HG03520 (cell line): Measurements from ENCODE around the gene FYN.

Experiments
- ATAC-seq: cut with Tn5 transposase; IDR thresholded peaks from one replicate; pipeline ENCODE4 v1.9.1; 2021; ENCODE audit warnings: mild to moderate bottlenecking, moderate library complexity; ENCODE audit not compliant: unreplicated experiment

Gene FYN

DNA sequence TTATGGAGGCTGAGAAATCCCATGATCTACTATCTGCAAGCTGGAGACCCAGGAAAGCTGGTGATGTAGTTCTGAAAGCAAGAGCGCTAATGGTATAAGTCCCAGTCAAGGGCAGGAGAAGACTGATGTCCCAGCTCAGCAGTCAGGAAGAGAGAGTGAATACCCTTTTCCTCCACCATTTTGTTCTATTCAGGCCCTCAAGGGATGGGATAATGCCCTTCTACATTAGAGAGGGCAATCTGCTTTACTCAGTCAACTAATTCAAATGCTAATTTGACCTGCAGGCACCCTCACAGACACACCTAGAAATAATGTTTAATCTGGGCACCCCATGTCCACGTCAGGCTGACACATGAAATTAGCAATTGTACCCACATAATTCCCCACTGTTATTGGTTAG is 10.8 kb upstream of the FYN start:
- no peak for ATAC-seq

DNA sequence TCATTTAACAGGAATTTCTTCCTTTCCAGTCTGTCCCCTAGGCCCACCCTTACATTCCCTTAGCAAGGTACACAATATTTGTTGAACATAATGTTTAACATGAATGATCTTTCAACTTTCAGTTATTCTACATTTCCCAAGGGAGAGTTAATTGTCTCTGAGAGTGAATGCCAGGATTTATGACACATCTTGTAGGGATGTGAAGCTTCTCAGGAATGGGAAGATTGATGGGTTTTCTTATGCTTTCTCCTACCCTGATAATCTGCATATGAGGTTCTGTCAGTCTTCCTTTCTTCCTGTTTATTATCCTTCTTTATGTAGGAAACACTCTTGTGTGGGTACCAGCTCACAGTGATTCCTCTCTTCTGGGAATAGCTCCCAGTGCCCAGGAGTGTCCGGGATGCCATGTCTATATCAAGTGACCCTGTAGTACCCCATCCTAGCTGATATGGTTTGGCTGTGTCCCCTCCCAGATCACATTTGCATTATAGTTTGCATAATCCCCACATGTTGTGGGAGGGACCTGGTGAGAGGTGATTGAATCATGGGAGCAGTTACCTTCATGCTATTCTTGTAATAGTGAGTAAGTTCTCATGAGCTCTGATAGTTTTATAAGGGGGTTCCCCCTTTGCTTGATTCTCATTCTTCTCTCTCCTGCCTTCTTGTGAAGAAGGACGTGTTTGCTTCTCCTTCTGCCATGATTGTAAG is 7.1 kb upstream of the FYN start:
- ATAC-seq: no peak

DNA sequence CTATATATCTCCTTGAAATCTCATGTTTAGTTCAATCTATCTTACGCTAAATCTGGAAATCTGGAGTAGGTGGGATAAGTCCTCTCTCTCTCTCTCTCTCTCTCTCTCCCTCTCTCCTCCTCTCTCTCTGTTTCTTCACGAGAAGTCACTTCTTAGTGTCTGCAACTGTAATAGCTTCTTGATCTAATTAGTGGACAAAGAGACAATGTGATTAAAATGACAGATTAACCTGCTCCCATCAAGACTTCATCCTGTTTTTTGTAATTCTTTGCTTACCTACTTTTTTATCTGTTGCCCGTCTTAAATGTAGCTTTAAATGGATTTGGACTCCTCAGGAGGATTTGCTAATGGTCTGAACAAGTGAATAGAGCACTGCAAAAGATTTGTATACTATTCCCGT is 2.5 kb upstream of the FYN start:
- ATAC-seq: no peak

DNA sequence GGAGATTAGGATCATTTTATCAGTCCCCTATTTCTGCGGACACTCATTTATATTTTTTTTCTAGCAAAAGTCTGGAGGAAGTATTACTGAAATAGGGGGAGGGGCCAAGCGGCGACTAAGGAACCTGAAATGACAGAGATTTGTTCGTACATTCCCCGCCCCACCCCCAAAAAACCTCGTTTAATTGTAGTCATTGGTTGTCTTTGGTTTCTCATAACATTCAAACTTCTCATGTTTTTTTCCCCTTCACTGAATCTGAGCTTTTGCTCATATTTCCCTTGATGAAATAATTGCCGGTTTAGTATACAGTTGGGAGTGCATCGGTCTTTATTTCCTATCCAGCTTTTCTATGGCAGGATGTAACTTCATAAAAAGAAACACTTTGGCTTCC is 768 bp upstream of the FYN start:
- no peak for ATAC-seq

DNA sequence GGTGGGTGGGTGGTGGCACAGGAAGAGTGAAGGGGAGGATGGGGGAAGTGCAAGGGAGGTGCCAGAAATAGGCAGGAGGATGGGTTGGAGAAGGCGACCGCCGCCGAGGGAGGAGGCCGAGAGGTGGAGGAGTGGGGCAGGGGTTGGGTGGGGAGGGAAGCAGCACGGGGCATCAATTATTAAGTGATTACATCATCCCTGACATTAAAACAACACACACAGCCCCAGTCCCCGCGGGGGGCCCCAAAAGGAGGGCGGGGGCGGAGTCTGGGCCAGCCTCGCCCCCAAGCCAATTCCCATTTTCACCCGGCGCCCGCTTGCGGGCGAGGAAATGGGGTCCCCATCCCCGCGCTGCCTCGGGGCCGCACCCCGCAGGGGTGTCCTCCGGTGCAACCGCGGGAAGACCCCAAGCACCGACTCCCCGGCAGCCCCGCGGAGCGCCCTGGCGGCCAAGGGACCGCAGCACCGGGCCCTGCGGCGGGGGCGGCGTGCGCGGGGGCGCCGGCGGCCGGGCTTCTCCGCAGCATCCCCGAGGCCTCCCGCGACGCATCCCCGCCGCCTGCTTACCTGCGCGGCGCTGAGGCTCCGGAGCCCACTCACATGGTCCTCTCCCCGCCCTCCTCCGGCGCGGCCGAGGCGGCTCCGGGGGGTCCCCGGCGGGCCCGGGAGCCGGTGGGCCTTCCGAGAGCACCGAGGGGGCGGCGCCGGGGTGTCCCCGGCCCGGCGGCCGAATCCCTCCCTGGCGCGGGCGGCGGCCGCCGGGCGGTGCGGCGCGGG is 663 bp downstream of the FYN start:
- peak; percentile 19 for ATAC-seq

DNA sequence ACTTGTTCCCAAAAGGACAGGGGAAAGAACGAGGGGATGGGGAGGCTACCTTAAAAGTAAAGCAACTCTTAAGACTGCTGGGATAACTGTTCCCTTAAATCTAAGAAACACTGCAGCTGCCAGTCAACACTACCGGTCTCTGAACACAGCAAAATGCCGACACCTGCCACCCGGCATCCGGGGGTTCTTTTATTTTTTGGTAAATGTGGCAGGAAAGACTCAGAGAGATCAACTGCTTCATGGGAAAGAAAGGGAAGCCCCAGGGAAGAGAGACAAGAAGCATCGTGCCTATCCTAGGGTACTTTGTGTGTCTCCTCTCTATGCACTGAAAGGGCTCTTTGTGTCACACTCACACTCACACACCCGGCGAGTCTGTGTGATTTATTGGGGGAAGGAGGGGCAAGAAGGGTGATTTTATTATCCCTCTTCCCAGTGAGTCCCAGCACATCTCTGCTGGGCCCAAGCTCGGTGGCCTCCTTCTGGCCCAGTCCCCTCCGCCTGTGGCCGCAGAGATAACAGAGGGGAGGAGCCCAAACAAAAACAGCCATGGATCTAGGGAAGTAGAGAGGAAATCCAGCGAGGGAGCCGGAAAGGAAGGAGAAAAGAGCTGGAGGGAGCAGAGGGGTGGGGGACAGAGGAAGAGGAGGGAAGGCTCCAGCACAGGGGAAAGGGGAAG is 1.4 kb downstream of the FYN start:
- ATAC-seq: no peak

DNA sequence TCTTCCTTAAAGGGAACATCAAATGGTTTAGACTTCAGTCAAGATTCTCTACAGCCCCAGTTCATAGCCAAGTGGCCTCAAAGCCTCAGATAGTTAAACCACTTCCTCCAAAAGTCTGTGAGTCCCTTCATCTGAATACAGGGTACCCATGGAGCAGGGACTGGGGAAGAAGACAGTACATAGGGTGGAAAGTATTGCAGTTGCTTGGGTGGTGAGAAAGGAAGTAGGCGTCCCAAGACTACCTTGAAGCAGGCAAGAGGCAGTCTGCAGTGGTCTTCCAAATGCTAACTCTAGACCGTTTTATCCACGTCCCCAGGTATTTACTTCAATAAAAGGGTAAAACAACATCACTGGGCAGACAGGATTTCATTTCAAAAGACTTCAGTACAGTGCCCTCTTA is 2.0 kb downstream of the FYN start:
- ATAC-seq: no peak

DNA sequence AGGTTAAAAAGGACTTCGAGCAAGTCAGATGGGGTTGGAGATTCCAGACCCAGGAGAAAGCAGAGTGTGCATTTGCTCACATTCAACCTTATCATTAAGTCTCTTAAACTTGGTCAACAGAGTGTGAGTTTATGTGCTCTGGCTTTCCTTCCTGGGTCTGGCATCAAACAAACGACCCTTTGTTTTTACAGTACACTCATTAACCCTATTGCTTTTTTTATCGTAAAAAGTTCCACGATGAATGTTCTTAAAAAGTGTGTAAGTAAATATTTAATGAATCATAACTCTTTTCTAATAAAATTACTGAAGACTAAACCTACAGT is 2.5 kb downstream of the FYN start:
- ATAC-seq: no peak

DNA sequence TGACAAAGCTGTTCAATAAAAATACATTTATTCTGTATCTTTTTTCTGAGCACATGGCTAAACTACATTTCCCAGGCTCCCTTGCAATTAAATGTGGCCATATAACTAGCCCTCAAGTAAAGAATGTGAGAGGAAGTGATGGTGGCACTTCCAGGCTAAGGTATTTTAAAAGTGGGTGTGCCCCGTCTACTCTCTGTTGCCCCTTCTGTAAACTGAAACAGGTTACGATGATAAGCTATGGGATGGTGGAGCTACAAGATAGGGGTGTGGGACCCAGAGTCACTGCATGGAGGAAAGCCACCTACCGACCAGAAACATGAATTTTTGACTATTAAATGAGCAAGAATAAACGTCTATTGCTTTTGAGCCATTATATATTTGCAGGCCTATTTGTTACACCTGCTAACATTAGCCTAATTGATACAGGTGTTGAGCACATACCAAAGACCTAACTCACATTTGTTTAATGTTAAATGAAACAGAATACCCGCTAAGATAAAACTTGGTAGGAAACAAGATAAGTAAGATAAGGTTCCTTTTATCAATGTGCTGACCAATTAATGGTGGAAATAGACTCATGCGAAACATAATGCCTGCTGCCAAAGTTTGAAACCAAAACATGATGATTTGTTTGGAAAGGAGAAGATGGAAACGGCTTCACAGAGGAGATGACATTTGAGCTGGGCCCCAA is 3.1 kb downstream of the FYN start:
- no peak for ATAC-seq

DNA sequence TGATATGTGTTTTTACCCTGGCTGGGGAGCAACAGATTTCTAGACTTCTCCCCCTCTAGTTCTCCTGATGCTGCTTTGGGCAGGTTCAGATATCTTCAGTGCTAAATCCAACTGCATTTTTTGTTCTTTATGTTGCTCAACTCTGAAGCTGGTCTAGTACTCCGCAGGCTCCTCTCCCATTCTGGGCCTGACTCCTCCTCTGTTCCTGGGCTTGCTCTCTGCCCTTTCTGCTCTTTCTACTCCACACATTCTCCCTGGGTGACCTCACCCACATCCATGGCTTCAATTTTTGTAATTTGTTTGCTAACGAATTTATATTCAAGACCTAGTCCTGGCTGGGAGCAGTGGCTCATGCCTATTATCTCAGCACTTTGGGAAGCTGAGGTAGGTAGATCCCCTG is 6.4 kb downstream of the FYN start:
- ATAC-seq: no peak

DNA sequence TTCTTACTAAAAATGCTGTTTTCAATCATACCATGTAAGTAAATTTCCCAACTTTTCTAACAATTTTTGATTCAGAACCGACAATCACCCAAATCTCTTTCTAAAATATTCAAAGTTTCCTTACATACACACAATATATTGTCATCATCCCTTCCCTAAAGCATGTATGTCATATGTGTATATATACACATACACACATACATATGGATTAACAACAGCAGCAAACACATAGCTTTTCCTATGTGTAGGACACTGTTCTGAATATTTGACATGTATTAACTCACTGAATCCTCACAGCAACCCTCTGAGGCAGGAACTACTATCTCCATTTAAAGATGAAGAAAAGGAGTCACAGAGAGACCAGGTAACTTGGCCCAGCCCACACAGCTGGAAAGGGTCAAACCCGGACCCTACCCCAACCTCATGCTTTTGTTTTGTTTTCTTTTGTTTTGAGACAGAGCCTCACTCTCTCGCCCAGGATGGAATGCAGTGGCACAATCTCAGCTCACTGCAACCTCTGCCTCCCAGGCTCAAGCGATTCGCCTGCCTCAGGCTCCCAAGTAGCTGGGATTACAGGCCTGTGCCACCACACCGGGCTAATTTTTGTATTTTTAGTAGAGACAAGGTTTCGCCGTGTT is 7.2 kb downstream of the FYN start:
- no peak for ATAC-seq

DNA sequence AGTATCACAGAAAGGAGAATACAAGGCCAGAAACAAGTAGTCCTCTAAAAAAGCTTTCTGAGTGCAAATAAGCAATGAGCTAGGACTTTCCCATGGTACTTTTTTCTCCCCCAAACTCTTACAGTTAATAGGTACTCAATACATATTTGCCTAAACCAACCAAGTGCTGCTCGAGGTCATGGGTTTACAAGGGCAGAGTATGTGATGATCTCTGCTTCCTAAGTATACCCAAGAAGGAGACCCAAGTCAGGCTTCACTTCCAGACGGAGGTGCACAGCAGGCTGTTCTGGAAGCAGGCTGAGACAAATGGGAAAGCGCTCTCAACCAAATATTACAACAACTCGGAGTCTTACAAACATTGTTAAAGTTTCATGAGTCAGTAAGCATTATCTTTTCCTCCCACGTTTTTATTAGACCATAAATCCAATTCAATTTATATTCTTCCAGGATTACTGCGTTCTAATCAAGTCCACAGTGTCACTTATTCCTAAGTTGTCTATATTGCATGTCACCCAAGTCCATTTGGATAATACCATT is 8.1 kb downstream of the FYN start:
- no peak for ATAC-seq

DNA sequence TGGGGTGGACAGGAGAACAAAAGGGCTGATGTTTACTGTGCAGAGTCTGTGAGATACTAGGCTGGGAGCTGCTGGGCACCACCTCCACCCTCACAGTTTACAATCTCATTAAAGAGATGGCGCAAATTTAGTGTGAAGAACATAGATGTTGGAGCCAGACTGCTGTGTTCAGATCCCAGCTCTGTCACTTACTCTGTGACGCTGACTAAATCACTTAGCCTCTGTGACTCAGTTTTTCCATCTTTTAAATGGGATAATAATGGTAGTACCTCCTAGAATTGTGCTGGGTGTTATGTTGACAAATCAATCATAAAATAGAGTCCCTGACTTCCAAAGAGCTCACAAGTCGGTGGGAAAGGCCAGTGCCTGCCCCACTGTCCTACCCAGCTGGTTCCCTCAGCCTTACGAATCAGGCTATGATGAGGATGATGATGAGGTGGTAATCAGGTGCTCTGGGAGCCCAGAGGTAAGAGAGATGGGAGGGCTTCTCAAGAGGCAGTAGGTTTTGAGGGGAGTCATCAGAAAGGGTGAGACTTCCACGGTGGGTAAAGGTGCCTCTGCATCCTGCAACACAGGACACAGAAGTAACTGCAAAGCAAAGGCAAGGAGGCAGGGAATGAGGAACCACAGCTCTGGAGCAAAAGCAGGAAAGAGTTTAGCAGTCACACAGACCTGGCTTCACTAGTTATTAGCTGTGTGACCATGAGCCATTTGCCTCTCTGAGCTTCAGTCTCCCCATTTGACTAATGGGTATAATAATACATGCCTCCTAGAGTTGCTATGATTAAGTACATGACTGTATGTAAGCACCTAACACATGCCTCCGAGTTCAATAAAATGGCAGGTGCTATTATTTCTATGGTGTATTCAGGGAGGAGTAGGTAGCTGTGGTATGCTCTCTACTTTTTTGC is 8.9 kb downstream of the FYN start:
- ATAC-seq: no peak

DNA sequence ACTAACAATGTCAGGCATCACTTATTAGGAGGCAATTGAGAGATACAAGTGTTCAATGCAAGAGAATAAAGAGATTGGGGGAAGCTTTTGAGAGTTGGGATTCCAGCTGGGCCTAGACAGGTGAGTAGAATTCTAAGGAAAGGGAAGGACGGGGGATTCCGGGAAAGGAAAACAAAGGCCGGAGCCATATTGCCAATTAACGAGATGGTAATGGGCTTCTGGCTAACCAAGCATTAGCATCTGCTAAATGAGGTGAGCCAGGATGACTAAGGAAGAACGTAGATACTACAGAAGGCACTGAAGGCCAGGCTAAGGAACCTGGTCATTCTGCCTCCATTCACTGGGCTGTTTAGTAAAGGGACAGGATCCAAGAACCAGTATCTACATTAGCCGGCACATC is 10.5 kb downstream of the FYN start:
- no peak for ATAC-seq

DNA sequence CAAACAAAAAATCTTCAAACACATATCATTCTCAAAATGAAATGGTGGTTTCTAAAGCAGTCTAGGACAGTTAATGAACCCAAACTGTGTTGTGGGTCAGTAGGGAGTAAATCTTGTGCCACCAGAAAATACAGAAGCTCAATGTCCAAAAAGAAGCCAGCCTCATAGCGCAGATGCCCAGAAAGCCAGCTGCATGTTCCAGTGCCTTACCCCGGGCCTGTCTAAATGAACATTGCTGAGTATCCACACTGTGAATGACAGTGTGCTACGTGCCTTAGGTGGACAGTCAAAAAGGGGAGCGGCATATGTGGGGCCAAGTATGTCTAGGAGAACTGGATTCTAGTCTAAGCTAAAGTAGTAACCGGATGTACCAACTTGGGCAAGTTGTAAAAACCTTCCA is 10.9 kb downstream of the FYN start:
- ATAC-seq: no peak

DNA sequence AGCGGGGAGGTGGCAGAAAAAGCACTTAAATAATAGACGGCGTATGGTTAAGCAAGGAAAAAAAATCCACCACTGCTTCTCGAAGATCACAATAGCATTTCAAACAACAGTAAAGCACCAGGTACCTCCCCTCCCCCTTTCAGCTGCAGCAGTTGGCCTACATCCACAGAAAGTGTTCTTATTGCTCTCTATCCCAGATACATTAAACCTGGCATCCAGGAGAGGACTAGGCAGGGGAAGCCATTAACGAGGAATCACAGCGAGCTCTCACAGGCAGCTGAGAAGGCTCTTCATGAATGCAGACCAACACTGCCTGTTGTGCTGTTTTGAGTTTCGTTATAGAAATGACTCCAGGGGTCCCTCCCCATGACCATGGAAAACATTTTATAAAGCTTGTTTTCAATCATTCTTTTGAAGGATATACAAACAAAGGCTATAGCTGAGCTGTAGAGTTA is 11.8 kb downstream of the FYN start:
- ATAC-seq: no peak

DNA sequence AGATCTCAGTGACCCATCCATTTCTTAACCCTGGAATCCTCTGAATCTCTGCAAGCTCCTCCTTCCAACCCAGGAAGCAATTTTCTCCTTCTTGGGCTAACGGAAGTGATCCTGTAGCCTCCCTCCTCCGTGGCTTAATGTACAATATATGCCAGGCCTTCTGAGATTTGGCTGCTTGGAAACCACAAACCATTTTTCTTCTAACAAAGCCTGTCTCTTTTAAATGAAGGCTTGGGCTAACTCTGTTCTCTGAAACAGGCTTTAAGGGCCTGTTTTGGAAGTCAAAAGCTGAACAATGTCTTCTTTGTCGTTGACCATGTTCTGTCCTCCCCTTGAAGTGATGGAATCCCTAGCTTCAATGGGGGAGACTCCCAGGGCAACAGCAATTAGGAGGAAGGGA is 14.9 kb downstream of the FYN start:
- ATAC-seq: no peak

DNA sequence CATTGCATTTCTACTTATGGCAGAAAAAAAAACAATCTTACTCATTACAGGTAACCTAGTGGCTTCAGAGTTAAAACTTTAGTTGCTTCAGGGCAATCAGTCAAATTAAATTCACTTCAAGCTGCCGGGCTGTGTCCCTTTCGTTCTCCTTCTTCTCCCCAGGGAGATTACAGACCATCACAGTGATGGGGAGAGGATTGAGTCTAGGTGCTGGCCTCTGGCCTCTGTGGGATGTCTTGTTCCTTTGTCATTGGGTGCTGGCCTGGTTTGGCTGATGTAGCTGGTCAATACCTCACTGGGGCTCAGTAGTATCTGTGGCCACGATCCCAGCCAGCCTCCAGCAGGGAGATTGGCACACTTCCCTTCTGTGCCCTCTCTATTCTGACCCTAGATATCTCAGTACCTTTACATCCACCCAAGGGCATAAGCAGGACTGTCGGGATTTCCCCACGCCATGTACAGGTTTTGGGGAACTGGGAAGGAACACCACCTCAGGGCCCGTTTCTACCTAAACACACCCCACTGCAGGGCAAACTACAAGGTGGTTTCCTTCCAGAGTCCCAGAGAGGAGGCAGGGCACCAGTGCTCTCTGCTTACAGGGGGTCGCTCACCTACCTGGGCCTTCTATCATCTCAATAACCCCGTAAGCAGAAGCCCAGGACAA is 15.4 kb downstream of the FYN start:
- ATAC-seq: no peak

DNA sequence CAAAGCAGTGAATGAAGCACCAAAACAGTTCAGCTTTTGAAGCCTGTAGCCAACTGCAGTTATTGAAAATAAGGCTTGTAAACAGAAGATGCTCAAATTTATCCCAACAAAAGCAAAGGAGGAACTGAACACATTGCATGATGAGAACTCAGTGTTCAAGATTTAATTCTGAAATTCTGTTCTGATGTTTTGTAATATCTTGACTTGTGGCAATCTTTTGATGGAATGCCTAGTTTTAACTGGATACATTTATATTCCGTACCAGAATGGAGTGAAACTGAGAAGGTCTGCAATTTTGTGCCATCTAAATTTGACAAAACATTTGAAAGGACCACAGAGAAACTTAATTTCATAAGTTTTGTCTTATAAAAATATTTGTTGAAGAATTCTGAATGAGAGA is 17.5 kb downstream of the FYN start:
- no peak for ATAC-seq
